HL-60/S4 (cell line): Measurements from ENCODE around the gene OR4B1.

Experiments
- in situ Hi-C: fragments of 300-500 bp; cut with MboI; formaldehyde crosslinking; loops from 2 replicates; pipeline ENCODE4 v1.14.3; 2022; ENCODE audit warnings: low sequenced_read_pairs

Gene OR4B1

DNA sequence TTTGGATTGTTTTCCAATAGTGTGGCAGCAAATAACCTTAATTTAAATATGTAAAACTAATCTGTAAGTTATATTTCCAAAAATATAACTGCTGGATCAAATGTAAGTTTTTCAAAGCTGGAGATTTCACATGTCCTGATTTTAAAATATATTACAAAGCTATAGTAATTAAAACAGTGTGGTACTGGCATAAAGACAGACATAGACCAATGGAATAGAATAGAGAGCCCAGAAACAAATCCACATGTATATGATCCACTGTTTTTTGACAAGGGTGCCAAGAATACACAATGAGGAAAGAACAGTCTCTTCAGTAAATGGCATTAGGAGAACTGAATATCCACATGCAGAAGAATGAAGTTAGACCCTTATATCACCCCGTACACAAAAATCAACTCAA, 32.3 kb downstream of the OR4B1 start:
- in situ Hi-C loops, result no loop called here

DNA sequence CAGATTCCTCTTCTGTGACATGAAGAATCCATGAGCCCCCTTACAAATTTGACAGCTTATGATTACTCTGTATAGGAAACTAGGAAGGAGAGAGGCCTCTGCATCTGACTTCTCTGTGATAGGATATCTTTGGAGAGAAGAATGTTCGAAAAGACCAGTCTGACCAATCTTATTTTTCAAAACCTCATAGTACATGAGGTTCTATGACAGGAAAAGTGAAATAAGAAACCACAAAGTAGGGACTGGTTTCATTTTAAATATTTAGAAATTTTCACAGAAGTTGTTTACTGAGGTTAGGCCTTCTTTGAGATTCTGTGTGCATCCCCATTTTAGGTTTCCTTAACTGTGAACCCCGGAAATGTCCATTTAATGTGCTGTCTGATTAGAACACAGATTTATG, 45.0 kb downstream of the OR4B1 start:
- in situ Hi-C loops, result no loop called here

DNA sequence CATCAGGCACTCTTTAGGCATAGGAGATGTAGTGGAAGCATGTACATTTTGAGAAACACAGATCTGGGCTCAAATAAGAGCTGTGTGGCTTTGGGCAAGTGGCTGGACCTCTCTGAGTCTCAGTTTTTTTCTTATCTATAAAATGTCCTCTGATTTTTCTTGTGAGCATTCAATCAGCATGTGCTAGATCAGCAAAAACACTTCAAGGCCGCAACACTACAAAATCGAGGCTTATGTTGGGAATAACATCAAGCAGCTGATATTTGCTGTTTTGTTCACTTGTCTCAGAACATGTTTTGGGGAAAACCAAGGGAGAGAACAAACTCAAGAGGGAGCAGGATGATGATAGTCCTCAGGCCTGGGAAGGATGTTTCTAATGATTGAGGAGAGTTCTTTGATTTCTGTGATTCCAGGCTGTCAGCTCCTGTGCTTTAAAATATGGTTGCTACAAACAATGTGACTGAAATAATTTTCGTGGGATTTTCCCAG, 46.9 kb downstream of the OR4B1 start, which contains the start of gene OR4X1:
TSS of gene OR4X1 (plus strand) at position 439 of the 489 bp plus-strand sequence. CDS start at position 439, 0 bp downstream.
- in situ Hi-C loops, result no loop called here
